H1 (cell line): ENCODE measurements around the gene GTF2H3.

ENCODE experiments used
- EZH2 ChIP-seq: fragments of 200-600 bp; sonication (generic); IDR thresholded peaks from 2 replicates; pipeline ENCODE4 v1.7.1; 2012; ENCODE audit warnings: low read depth, mild to moderate bottlenecking, moderate library complexity, low read length, inconsistent platforms; ENCODE audit not compliant: severe bottlenecking
- POLR2A ChIP-seq, 2 experiments: IDR thresholded peaks; 1 replicate in 1 of 2; 2 replicates in 1 of 2; pipeline ENCODE4 v1.6.1; 2011; ENCODE audit warnings: low read depth in 2 of 2, low read length in 2 of 2, mild to moderate bottlenecking in 2 of 2; ENCODE audit errors: control extremely low read depth in 1 of 2
- SIN3A ChIP-seq, 2 experiments: IDR thresholded peaks in 1 of 2; conservative IDR thresholded peaks in 1 of 2; 2 replicates each; pipeline ENCODE4 v1.6.1; 2011 to 2012; ENCODE audit warnings: low read length in 2 of 2, improper control_type of control experiment in 1 of 2, low read depth in 1 of 2, mild to moderate bottlenecking in 1 of 2
- TF ChIP-seq, protein P1 (sequence below), 3 experiments: IDR thresholded peaks; 1 replicate in 2 of 3; 2 replicates in 1 of 3; pipeline versions ENCODE4 v1.5.1 to v1.6.1; 2011; ENCODE audit warnings: low read length in 3 of 3, mild to moderate bottlenecking in 3 of 3, inconsistent platforms in 2 of 3, low read depth in 1 of 3, moderate library complexity in 1 of 3; ENCODE audit not compliant: insufficient read depth in 1 of 3; ENCODE audit errors: control extremely low read depth in 1 of 3

DNA sequence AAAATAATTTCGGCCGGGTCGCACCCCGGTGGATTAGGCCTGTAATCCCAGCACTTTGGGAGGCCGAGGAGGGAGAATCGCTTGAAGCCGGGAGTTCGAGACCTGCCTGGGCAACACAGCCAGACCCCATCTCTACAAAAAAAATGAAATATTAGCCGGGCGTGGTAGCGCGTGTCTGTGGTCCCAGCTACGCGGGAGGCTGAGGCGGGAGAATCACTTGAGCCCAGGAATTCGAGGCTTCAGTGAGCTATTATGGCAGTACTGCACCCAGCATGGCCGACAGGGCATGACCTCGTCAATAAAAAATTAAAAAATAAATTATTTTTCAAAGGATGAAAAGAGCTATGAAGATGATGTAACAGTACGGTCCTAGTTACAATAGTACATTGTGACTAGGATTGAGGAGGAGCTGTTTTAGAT, 523 bp downstream of the GTF2H3 start:
- TF ChIP-seq, protein P1, sequence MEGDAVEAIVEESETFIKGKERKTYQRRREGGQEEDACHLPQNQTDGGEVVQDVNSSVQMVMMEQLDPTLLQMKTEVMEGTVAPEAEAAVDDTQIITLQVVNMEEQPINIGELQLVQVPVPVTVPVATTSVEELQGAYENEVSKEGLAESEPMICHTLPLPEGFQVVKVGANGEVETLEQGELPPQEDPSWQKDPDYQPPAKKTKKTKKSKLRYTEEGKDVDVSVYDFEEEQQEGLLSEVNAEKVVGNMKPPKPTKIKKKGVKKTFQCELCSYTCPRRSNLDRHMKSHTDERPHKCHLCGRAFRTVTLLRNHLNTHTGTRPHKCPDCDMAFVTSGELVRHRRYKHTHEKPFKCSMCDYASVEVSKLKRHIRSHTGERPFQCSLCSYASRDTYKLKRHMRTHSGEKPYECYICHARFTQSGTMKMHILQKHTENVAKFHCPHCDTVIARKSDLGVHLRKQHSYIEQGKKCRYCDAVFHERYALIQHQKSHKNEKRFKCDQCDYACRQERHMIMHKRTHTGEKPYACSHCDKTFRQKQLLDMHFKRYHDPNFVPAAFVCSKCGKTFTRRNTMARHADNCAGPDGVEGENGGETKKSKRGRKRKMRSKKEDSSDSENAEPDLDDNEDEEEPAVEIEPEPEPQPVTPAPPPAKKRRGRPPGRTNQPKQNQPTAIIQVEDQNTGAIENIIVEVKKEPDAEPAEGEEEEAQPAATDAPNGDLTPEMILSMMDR (IDR thresholded peaks at IDR 0.05; ENCODE audit: control extremely low read depth in 1 of 3, insufficient read depth in 1 of 3, low read depth in 1 of 3, low read length in 3 of 3) = no peak
- TF ChIP-seq POLR2A (IDR thresholded peaks at IDR 0.05; ENCODE audit: control extremely low read depth in 1 of 2, low read depth in 2 of 2, low read length in 2 of 2) = no peak
- TF ChIP-seq EZH2 = no peak
- no peak for TF ChIP-seq SIN3A (conservative IDR thresholded peaks at IDR 0.05 in 1 of 2, IDR thresholded peaks at IDR 0.05 in 1 of 2; ENCODE audit: low read depth in 1 of 2, low read length in 2 of 2)
